Gastroesophageal sphincter (tissue), 4 donors: ENCODE measurements around the gene NCK2. TPM values are rescaled to one million over a fixed set of nuclear protein-coding genes. Genes with fewer than 3 reads are reported as not detected.

ENCODE experiments used
- ATAC-seq: fragments of 150-250 bp; one replicate; pipeline ENCODE4 v1.9.1; 2016; ENCODE audit warnings: mild to moderate bottlenecking, moderate library complexity
- H3K27ac ChIP-seq, 4 donors: fragments of 200-600 bp; sonication (generic) in 3 of 4; 1 replicate in 3 of 4; 2 replicates in 1 of 4; pipeline ENCODE4 v1.5.1; 2016 to 2019
- H3K27me3 ChIP-seq: fragments of 200-600 bp; sonication (generic); one replicate; pipeline ENCODE4 v1.5.1; 2019
- H3K36me3 ChIP-seq, 2 donors: fragments of 200-600 bp; sonication (generic); one replicate each; pipeline ENCODE4 v1.5.1; 2019; ENCODE audit warnings: control low read depth in 1 of 2
- H3K4me1 ChIP-seq, 3 donors: fragments of 200-600 bp; sonication (generic); 1 replicate in 2 of 3; 2 replicates in 1 of 3; pipeline ENCODE4 v1.5.1; 2016 to 2019; ENCODE audit warnings: control low read depth in 2 of 3
- H3K4me3 ChIP-seq, 2 donors: fragments of 200-600 bp; sonication (generic); one replicate each; pipeline ENCODE4 v1.5.1; 2019; ENCODE audit warnings: mild to moderate bottlenecking in 1 of 2, moderate library complexity in 1 of 2
- H3K9me3 ChIP-seq, 3 donors: fragments of 200-600 bp; sonication (generic); one replicate each; pipeline ENCODE4 v1.5.1; 2017 to 2019; ENCODE audit warnings: control low read depth in 2 of 3
- EP300 ChIP-seq: sonication (generic); formaldehyde crosslinking; IDR thresholded peaks from one replicate; pipeline ENCODE4 v1.6.1; 2017; ENCODE audit warnings: antibody characterized with exemption, mild to moderate bottlenecking
- POLR2A ChIP-seq, 2 donors: fragments of 450-650 bp; IDR thresholded peaks; one replicate each; pipeline ENCODE4 v1.6.1; 2017; ENCODE audit warnings: antibody characterized with exemption in 2 of 2, mild to moderate bottlenecking in 2 of 2, moderate library complexity in 1 of 2
- POLR2AphosphoS5 ChIP-seq: sonication (generic); formaldehyde crosslinking; IDR thresholded peaks from one replicate; pipeline ENCODE4 v1.6.1; 2017; ENCODE audit warnings: antibody characterized with exemption
- WGBS, 2 donors: methylation state at CpG; one replicate each; pipeline ENCODE4 v1.1.5; 2018; ENCODE audit warnings: low coverage in 1 of 2; 5-methylcytosine and 5-hydroxymethylcytosine counted together
- total RNA-seq, 4 donors: library from RNA; depleted of rRNA; stranded (reverse); fragments of >200 nt; gene quantifications; one replicate each; pipeline ENCODE4 v1.1.0, GENCODE V29; 2016
- TF ChIP-seq, protein P1 (sequence below), 4 experiments: fragments of 200-600 bp in 2 of 4; fragments of 450-650 bp in 2 of 4; sonication (generic) in 1 of 4; IDR thresholded peaks; one replicate each; pipeline ENCODE4 v1.5.1; 2017 to 2019; ENCODE audit warnings: antibody characterized with exemption in 4 of 4, mild to moderate bottlenecking in 2 of 4, moderate library complexity in 2 of 4

The NCK2 gene
- total RNA-seq, 4 donors from 2014 or later: 63.0 to 131 (median 89.5) TPM

GRCh38 chr2:105865222-105865913 lies 120.7 kb downstream of the NCK2 start:
- Histone ChIP-seq H3K9me3 (no peaks in the 10 kb centered on the region), H3K4me3 (no peak overlapping the region), H3K4me1 (peaks cover 0 to 78% (median 14%) of the 10 kb centered on the region in 3 donors), H3K27me3 (no peaks in the 10 kb centered on the region), H3K27ac (peak overlapping the region in 1 of 4 donors; percentile 45), H3K36me3 (no peaks in the 10 kb centered on the region)
- ATAC-seq: no peak
- WGBS, 2 donors: 76 to 79% methylated on average over 3 to 5 of the region's 9 CpGs
- no peak for TF ChIP-seq POLR2A (IDR thresholded peaks at IDR 0.05)
- TF ChIP-seq EP300: no peak
- TF ChIP-seq, protein P1, sequence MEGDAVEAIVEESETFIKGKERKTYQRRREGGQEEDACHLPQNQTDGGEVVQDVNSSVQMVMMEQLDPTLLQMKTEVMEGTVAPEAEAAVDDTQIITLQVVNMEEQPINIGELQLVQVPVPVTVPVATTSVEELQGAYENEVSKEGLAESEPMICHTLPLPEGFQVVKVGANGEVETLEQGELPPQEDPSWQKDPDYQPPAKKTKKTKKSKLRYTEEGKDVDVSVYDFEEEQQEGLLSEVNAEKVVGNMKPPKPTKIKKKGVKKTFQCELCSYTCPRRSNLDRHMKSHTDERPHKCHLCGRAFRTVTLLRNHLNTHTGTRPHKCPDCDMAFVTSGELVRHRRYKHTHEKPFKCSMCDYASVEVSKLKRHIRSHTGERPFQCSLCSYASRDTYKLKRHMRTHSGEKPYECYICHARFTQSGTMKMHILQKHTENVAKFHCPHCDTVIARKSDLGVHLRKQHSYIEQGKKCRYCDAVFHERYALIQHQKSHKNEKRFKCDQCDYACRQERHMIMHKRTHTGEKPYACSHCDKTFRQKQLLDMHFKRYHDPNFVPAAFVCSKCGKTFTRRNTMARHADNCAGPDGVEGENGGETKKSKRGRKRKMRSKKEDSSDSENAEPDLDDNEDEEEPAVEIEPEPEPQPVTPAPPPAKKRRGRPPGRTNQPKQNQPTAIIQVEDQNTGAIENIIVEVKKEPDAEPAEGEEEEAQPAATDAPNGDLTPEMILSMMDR (IDR thresholded peaks at IDR 0.05): no peak
- TF ChIP-seq POLR2AphosphoS5: peak; percentile 22

DNA sequence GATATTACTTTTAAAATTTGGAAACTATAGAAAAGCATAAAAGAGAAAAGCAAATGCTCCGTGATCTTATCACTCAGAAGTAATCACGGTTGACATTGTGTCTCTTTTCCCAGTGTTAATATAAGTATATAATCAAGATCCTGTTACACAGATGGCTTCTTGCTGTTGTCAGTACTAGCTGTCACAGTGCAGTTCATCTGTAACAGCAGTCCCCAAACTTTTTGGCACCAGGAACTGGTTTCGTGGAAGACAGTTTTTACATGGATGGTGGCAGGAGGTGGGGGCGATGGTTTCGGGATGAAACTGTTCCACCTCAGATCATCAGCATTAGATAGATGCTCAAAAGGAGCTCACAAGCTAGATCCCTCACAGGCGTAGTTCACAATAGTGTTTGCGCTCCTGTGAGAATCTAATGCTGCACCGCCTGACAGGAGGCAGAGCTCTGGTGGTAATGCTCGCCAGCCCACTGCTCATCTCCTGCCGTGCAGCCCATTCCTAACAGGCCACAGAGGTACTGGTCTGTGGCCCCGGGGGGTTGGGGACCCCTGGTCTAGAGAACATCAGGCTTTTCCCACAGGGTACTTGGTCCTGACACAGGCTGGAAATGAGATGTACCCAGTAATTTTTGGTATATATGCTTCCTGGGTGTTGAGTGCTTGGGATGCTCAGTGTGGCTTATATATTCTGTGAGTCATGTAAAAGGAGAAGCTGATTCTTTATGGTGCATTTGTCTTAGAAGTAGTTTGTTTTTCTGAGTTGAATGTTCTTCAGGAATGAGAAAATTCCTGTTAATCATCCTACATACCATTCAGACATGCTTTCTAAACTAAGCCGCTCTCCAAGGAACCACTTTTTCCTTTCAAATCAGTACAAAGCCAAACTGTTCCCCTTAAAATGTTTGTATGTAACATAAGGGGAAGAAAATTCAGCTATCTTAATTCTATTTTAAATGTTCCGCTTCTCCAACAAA lies 121.8 kb downstream of the NCK2 start:
- no peaks in the 10 kb centered on the region for H3K9me3 ChIP-seq
- H3K4me3 ChIP-seq: no peak overlapping the region
- peak overlapping the region in 3 of 4 donors; percentile 51 to 74 (median 62) for H3K27ac ChIP-seq
- H3K36me3 ChIP-seq: no peaks in the 10 kb centered on the region
- 24 to 43% methylated on average over 8 of the region's 13 CpGs for WGBS, 2 donors
- no peak for TF ChIP-seq POLR2AphosphoS5
- TF ChIP-seq EP300: no peak
- TF ChIP-seq POLR2A (IDR thresholded peaks at IDR 0.05): no peak
- TF ChIP-seq, protein P1 (IDR thresholded peaks at IDR 0.05): no peak
- ATAC-seq: no peak
- H3K4me1 ChIP-seq: peaks cover 0 to 69% (median 14%) of the 10 kb centered on the region in 3 donors
- H3K27me3 ChIP-seq: no peaks in the 10 kb centered on the region

GRCh38 chr2:105867587-105867986 lies 122.9 kb downstream of the NCK2 start:
- no peak overlapping the region for H3K4me3 ChIP-seq
- H3K27me3 ChIP-seq: no peaks in the 10 kb centered on the region
- peaks cover 0 to 74% (median 14%) of the 10 kb centered on the region in 3 donors for H3K4me1 ChIP-seq
- no peaks in the 10 kb centered on the region for H3K9me3 ChIP-seq
- H3K36me3 ChIP-seq: no peaks in the 10 kb centered on the region
- peak overlapping the region in 3 of 4 donors; percentile 51 to 74 (median 62) for H3K27ac ChIP-seq
- 63 to 64% methylated on average over 4 to 7 of the region's 7 CpGs for WGBS, 2 donors
- TF ChIP-seq, protein P1 (IDR thresholded peaks at IDR 0.05): no peak
- peak; percentile 59 for TF ChIP-seq POLR2AphosphoS5
- no peak for ATAC-seq

DNA sequence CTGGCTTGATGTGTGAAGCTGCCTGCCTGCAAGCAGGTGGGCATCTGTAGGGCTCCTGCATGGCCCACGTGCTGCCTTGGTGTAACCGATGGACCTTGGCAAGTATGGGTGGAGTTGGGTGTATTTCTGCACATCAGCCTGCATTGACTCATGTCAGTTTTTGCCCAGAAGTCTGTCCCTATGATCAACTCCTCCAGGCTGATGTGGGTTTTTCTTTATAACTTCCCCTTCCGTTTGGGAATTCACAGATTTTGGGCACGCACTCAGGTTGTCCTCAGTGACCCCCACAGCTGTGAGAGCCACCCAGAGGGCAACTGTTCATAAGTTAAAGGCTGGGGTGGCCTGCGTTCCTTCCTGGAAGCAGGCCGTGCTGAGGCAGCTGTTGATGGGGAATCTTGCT lies 123.3 kb downstream of the NCK2 start:
- H3K27ac ChIP-seq: peak overlapping the region in 3 of 4 donors; percentile 18 to 74 (median 62)
- no peak overlapping the region for H3K4me3 ChIP-seq

More for the DNA sequence above, 123.3 kb downstream of the NCK2 start:
- ATAC-seq: peak; percentile 39
- WGBS, 2 donors: 48 to 64% methylated on average over 4 to 6 of the region's 6 CpGs
- H3K4me1 ChIP-seq: peaks cover 0 to 73% (median 14%) of the 10 kb centered on the region in 3 donors
- no peaks in the 10 kb centered on the region for H3K36me3 ChIP-seq
- no peaks in the 10 kb centered on the region for H3K9me3 ChIP-seq
- no peaks in the 10 kb centered on the region for H3K27me3 ChIP-seq
- TF ChIP-seq EP300: no peak
- TF ChIP-seq, protein P1 (IDR thresholded peaks at IDR 0.05): no peak
- no peak for TF ChIP-seq POLR2A (IDR thresholded peaks at IDR 0.05)
- no peak for TF ChIP-seq POLR2AphosphoS5
